NCI-H2196 (cell line): Measurements from ENCODE around the gene ROGDI.
"Not testable (repeated sequence)": the region's sequence is repeated elsewhere in the genome, so short reads cannot be mapped to it uniquely, and the experiment has no call there.

ENCODE experiments used
- DNase-seq: peaks from one replicate; lab custom pipeline; 2025; ENCODE audit not compliant: unreplicated experiment; lab: John Stamatoyannopoulos, UW

ROGDI gene

GRCh38 chr16:4792951-4793513 lies 9.4 kb downstream of the ROGDI start:
- DNase-seq, result no peak

DNA sequence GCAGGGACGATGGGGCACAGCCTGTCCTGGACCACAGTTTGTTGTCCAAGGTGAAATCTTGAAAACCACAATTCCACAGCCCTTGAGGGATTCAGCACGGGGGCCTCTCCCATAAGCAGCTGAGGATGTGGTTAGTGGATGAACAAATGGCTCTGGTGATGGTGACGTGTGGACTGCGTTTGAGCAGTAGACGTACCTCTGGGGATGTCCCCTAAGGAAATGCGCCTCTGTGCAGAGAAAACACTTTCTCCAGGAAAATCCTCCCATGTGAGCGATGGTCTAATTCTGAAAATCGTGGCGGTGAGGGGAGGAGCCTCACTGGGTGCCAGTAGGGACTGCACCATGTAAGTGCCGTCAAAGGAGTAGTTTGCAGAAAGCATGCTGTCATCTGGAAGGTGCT lies 11.6 kb downstream of the ROGDI start:
- DNase-seq, result no peak

GRCh38 chr16:4790261-4790660 lies 12.2 kb downstream of the ROGDI start:
- DNase-seq, result no peak

GRCh38 chr16:4788910-4789309 lies 13.5 kb downstream of the ROGDI start:
- DNase-seq, result no peak

GRCh38 chr16:4788489-4788889 lies 13.9 kb downstream of the ROGDI start:
- no peak for DNase-seq

DNA sequence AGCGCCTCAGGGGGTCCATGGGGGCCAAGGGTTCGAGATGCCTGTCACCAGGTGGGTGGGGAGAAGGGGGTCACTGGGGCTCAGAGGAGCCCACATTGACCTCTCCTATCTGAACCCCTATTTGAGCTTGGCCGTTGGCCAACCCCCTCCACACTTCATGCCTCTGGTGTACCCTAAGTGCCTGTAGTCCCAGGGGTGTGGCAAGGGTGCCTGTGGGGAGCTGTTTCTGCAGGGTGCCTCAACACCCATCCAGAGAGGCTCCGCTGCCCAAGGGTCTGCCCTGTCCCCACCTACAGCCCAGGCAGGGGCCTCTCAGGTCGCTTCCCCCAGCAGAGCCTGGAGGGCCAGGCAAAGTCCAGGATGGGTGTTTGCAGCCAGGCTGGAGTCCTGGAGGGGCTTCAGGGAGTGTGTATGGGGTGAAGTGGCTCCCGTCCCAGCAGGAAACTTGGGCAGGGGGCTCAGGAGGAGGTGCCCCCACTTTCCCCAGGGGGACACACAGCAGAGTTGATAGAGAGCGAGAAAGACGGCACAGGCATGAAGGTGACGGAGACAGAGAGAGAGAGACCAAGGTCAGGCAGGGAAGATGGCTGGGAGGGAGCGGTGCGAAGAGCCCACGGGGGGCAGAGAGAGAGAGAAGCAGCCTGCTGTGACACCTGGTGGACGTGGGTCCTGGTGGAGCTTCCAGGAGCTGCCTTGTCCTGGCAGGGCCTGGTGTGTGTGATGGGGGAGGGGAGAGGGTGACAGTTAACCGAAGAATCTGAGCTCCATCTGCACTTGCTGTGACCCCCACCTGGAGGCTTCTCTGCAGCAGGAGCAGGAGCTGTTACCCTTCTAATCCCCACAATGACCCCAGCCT lies 14.6 kb downstream of the ROGDI start, which contains the start of gene SEPTIN12:
Gene SEPTIN12 (minus strand): TSS at position 719 of the 856 bp plus-strand sequence. CDS start 700 bp downstream, at position 19.
- no peak for DNase-seq

DNA sequence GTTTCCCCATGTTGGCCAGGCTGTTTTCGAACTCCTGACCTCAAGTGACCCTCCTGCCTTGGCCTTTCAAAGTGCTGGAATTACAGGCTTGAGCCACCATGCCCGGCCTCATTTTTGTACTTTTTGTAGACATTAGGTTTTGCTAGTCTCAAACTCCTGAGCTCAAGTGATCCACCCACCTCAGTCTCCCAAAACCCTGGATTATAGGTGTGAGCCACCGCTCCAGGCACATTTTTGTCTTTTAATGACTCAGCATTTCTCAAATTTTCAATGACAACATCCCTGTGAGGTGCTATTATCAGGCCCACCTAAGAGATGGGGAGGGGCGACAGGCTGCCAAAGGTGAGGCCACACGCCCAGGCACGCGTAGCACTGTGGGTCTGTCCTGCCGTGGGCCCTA lies 15.4 kb downstream of the ROGDI start:
- DNase-seq, result no peak

DNA sequence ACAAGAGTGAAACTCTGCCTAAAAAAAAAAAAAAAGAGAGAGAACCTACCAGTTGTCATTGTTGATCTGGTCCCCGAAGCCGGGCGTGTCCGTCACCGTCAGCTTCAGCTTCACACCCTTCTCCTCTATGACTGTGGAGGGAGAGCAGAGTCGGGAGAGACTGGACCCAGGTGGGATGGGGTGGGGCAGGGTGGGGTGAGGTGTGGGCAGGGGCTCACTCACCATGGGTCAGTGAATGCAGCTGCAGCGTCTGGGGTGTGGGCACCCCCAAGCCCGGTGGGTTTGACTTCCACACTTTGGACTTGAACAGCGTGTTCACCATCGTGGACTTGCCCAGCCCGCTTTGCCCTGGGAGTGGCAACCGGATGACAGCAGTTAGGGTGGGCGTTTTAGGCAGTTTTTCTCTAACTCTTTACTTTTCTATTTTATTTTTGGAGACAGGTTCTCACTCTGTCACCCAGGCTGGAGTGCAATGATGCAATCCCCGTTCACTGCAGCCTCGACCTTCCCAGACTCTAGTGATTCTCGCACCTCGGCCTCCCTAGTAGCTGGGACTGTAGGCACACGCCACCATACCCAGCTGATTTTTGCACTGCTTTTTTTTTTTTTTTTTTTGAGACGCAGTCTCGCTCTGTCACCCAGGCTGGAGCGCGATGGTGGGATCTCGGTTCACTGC lies 16.5 kb downstream of the ROGDI start:
- DNase-seq, result no peak

DNA sequence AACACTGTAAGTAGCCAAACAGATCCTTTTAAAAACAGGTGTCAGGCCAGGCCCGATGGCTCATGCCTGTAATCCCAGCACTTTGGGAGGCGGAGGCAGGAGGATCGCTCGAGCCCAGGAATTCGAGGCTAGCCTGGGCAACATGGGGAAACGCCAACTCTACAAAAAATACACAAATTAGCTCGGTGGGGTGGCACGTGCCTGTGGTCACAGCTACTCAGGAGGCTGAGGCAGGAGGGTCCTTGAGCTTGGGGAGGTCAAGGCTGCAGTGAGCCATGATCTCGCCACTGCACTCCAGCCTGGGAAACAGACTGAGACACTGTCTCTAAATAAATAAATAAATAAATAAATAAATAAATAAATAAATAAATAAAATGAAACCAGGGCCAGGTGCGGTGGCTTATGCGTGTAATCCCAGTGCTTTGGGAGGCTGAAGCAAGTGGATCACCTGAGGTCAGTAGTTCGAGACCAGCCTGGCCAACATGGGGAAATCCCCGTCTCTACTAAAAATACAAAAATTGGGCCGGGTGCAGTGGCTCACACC lies 17.9 kb downstream of the ROGDI start:
- DNase-seq, result not testable (repeated sequence)

DNA sequence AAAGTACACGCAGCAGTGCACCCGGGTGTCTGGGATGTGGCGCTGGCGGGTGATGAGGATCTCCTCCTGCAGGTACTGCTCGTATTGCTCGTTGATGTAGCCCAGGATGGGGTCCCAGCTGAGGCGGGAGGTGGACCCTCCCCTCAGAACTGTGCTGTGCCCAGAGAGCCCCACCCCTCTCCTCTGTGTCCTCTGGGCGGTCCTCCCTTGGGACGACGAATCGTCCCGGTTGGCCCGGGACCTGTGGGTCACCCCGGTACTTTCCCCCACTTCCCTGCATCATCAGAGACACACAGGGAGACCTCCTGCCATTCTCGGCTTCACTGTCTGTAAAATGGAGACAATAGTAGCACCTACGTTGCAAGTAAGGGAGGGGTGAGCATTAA lies 18.5 kb downstream of the ROGDI start:
- DNase-seq, result no peak

DNA sequence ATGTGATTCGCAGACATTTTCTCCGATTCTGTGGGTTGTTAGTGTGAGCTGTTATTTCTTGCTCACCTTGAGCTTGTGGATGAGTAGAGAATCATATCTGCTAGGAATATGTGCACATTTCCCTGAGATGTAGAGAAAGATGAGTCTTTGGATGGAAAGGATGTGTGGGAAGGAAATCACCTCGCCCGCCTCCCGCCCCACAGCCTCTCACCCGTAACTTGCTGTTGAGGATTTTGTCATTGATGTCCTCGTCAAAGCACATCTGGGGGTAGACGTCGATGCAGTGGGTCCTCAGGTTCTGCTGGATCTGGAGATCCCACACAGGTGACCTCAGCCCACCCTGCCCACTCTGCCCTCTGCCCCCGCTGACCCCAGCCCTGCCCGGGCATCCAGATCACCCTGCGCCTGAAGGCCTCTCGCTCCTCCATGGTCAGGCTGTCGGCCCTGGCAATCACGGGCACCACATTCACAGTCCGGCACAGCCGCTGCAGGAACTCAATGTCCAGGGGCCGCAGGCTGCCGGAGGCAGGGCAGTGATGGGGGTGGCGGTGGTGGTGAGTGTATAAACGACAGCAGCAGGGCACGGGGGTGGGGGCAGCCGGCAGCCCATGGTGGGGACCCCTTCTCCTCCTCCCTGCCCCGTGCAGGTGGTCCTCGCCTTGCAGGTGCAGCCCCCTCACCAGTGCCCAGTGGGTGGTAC lies 19.0 kb downstream of the ROGDI start:
- DNase-seq, result no peak

- no peak for DNase-seq
These were observed 22.2 kb downstream of the ROGDI start for GRCh38 chr16:4780235-4780634.

GRCh38 chr16:4778050-4778392 lies 24.4 kb downstream of the ROGDI start:
- no peak for DNase-seq

- DNase-seq, result no peak
These were observed 24.9 kb downstream of the ROGDI start for GRCh38 chr16:4777339-4778049.

GRCh38 chr16:4776141-4776705 lies 26.2 kb downstream of the ROGDI start:
- no peak for DNase-seq

- no peak for DNase-seq
These were observed 27.4 kb downstream of the ROGDI start for GRCh38 chr16:4775005-4775404.

DNA sequence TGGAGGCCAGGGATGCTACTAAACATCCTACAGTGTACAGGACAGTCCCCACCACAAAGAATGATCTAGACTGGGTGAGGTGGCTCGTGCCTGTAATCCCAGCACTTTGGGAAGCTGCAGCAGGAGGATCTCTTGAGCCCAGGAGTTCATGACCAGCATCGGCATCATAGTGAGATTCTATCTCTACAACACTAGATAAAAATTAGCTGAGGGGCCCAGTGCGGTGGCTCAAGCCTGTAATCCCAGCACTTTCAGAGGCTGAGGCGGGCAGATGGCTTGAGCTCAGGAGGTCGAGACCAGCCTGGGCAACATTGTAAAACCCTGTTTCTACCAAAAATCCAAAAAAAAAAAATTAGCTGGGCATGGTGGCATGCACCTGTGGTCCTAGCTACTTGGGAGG lies 30.1 kb downstream of the ROGDI start:
- DNase-seq, result no peak

GRCh38 chr16:4771646-4772045 lies 30.8 kb downstream of the ROGDI start:
- DNase-seq, result no peak

DNA sequence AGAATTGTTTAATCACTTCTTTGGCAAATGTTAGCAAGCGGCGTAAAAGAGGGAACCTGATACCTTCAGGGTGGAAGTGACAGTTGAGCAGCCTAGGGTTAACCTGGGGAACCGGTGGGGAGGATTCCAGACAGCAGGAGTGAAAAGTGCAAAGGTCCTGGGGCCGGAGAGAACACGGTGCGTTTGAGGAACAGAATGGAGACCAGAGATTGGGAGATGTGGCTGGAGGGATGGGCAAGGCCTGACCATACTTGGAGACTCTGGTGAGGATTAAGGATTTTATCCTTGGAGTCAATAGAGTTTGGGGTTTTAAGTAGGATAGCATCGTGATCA lies 33.2 kb downstream of the ROGDI start:
- DNase-seq, result no peak

- DNase-seq, result peak; percentile 97
These were observed 33.7 kb downstream of the ROGDI start for GRCh38 chr16:4768549-4769305.
